ENCODE data around the gene TGFBR3L.
A peak's percentile ranks its signal among the peaks of the same experiment; 100 is the strongest.
"Not testable (repeated sequence)": the region's sequence is repeated elsewhere in the genome, so short reads cannot be mapped to it uniquely, and the experiment has no call there.

The TGFBR3L gene

DNA sequence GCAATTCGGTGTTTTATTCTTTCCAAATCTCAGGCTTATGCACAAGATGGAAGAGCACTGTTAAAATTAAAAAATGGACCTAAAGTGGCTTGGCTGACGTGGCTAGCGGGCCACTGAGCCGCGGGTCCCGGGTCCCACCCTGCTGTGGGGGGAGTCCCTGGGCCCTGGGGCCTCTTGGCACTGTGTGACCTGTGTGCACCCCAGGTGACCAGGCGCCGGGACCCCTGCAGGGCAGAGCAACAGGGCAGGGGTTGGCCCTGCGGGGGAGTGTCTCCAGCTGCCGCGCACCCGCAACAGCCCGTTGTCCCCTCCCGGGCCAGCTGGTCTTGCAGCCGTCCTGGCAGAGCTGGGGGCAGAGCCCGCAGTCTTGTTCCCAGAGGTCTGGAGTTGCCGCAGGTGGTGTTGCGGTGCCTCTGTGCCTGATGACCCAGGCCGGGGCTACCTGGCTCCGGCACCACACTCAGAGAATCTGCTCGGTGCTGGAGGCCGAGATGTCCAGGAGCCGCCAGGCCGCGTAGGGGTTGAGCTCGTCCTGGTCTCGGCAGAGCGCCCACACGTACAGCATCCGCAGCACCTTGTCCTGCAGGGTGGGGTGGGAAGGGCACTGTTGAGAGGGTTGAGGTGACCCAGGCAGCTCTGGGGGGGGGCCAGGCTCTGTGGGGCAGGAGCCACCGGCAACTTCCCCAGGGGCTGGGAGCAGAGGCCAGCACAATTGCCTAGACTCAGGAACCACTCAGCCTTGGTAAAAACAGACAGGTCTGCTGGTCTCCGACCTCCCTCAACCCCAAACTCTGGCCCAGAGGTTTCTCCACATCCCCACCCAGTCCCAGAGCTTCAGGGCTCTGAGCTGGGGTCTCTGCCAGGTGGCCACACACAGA, 12.3 kb downstream of the TGFBR3L start:
- Histone ChIP-seq H3K27ac (ENCODE audit: low read depth, low read length) (no peak overlapping the region), H3K27me3 (ENCODE audit: control insufficient read depth in 5 of 5, insufficient read depth in 4 of 5, low read length in 5 of 5) (no peaks in the 10 kb centered on the region), H3K4me1 (ENCODE audit: control insufficient read depth in 5 of 5, insufficient read depth in 5 of 5, low read length in 5 of 5) (peaks cover 3 to 50% (median 35%) of the 10 kb centered on the region in 5 donors), H3K36me3 (ENCODE audit: control insufficient read depth in 5 of 5, insufficient read depth in 5 of 5, low read length in 5 of 5) (peaks cover 0 to 34% (median 30%) of the 10 kb centered on the region in 5 donors), H3K9ac (ENCODE audit: low read length in 5 of 5) (no peak overlapping the region), H3K9me3 (ENCODE audit: control insufficient read depth in 5 of 5, low read length in 5 of 5) (no peaks in the 10 kb centered on the region), H3K4me3 (ENCODE audit: low read depth in 1 of 5, low read length in 5 of 5) (peak overlapping the region in 2 of 5 donors; percentile 52 to 58)

DNA sequence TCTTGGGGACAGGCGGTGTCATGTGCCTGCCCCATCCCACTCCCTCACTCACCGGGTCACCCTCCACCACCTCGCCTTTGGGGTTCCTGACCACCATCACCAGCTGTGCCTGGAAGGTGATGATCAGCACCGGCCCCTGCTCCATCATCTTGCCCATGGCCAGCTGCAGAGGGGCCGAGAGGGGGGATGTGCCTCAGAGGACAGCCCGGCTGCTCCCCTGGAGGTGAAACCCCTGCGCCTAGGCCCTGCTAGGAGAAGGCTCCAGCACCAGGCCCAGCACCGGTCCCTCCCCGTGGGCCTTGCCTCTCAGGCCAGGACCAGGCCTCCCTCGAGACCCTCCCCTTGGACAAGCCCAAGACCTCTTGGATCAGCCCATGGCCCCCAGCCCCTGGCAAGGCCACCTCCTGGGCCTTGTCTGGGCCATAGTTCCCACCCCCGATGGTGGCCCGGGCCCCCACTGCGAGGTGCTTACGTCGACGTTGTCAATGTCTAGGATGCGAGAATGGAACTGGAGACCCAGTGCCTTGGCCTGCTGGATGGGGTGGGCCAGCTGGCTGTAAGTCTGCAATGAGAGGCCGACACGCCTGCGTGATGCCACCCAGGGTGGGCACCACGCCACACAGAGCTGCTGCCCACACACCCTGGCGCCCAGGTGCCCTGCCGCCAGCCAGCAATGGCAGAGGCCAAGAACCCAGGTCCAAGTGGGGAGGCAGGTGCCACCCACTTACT, 13.1 kb downstream of the TGFBR3L start:
- Histone ChIP-seq H3K9me3 (ENCODE audit: control insufficient read depth in 5 of 5, low read length in 5 of 5) (no peaks in the 10 kb centered on the region), H3K4me1 (ENCODE audit: control insufficient read depth in 5 of 5, insufficient read depth in 5 of 5, low read length in 5 of 5) (peaks cover 2 to 45% (median 30%) of the 10 kb centered on the region in 5 donors), H3K9ac (ENCODE audit: low read length in 5 of 5) (no peak overlapping the region), H3K27ac (ENCODE audit: low read depth, low read length) (peak overlapping the region; percentile 42), H3K36me3 (ENCODE audit: control insufficient read depth in 5 of 5, insufficient read depth in 5 of 5, low read length in 5 of 5) (peaks cover 0 to 34% (median 31%) of the 10 kb centered on the region in 5 donors), H3K27me3 (ENCODE audit: control insufficient read depth in 5 of 5, insufficient read depth in 4 of 5, low read length in 5 of 5) (no peaks in the 10 kb centered on the region), H3K4me3 (ENCODE audit: low read depth in 1 of 5, low read length in 5 of 5) (no peak overlapping the region)

DNA sequence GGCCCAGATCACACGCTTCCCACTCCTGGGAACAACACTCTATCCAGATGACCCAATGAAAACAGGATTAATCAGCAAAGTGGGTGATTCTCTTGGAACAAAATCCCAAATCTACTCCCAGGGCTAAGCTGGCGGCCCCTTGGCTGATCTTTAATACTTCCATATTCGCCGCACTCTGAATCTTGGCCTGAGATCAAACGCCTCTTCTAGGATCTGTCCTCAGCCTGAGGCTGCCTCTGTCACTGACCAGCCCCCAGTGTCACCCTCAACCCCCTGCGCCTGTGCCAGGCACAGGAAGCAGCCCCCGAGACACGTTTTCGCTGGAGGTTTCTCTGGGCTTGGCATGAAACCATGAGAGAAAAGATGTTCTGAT, 13.7 kb downstream of the TGFBR3L start:
- peaks cover 0 to 34% (median 34%) of the 10 kb centered on the region in 5 donors for H3K36me3 ChIP-seq (ENCODE audit: control insufficient read depth in 5 of 5, insufficient read depth in 5 of 5, low read length in 5 of 5)
- H3K9me3 ChIP-seq (ENCODE audit: control insufficient read depth in 5 of 5, low read length in 5 of 5) = no peaks in the 10 kb centered on the region
- H3K9ac ChIP-seq (ENCODE audit: low read length in 5 of 5) = peak overlapping the region in 1 of 5 donors; percentile 47
- peak overlapping the region; percentile 42 for H3K27ac ChIP-seq (ENCODE audit: low read depth, low read length)
- no peak overlapping the region for H3K4me3 ChIP-seq (ENCODE audit: low read depth in 1 of 5, low read length in 5 of 5)
- no peaks in the 10 kb centered on the region for H3K27me3 ChIP-seq (ENCODE audit: control insufficient read depth in 5 of 5, insufficient read depth in 4 of 5, low read length in 5 of 5)
- H3K4me1 ChIP-seq (ENCODE audit: control insufficient read depth in 5 of 5, insufficient read depth in 5 of 5, low read length in 5 of 5) = peaks cover 2 to 45% (median 30%) of the 10 kb centered on the region in 5 donors

DNA sequence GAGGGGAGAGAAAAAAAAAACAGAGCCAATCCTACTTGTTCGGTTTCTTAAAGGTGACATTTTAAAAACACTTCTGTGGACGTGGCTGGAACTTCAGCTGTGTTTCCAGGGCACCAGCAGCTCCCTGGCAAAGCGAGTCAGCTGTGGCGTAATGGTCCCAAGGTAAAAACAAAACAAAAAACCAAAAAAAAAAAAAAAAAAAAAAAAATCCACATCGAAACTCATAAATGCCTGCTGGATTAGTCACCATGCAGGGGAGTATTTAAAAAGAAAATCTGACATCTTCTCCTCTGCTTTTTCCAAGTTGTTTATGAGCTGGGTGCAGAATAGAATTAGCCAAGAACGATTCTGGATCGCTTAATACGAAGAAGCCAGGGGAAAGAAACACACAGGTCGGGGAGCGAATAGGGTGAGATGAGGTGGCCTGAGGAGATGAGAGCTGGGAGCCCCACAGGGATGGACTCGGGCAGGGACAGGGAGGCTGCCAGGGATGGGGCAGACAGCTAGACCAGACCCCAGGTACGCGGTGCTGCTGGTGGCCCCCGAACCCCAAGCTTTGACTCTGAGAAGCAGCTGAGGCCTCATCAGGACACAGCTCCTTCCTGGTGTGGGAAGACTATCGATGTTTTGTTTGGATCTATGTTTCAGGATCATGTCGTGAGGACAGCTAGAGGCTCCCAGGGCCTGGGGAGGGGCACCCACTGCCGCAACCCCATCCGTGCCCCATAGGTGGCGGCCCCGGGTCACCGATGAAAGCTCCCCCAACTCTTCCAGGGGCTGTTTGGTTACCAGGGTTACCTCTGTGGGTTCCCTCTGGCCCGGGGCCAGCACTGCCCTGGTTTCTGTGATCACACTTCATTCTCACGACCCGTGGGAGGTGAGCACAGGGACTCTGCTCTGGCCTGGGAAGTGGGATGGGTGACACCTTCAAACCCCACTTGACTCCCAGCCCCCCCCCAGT, 14.4 kb downstream of the TGFBR3L start:
- H3K4me1 ChIP-seq (ENCODE audit: control insufficient read depth in 5 of 5, insufficient read depth in 5 of 5, low read length in 5 of 5) = peaks cover 2 to 45% (median 30%) of the 10 kb centered on the region in 5 donors
- no peaks in the 10 kb centered on the region for H3K9me3 ChIP-seq (ENCODE audit: control insufficient read depth in 5 of 5, low read length in 5 of 5)
- peak overlapping the region; percentile 50 for H3K27ac ChIP-seq (ENCODE audit: low read depth, low read length)
- no peak overlapping the region for H3K4me3 ChIP-seq (ENCODE audit: low read depth in 1 of 5, low read length in 5 of 5)
- H3K36me3 ChIP-seq (ENCODE audit: control insufficient read depth in 5 of 5, insufficient read depth in 5 of 5, low read length in 5 of 5) = peaks cover 0 to 41% (median 41%) of the 10 kb centered on the region in 5 donors
- peak overlapping the region in 2 of 5 donors; percentile 51 to 60 for H3K9ac ChIP-seq (ENCODE audit: low read length in 5 of 5)
- no peaks in the 10 kb centered on the region for H3K27me3 ChIP-seq (ENCODE audit: control insufficient read depth in 5 of 5, insufficient read depth in 4 of 5, low read length in 5 of 5)

DNA sequence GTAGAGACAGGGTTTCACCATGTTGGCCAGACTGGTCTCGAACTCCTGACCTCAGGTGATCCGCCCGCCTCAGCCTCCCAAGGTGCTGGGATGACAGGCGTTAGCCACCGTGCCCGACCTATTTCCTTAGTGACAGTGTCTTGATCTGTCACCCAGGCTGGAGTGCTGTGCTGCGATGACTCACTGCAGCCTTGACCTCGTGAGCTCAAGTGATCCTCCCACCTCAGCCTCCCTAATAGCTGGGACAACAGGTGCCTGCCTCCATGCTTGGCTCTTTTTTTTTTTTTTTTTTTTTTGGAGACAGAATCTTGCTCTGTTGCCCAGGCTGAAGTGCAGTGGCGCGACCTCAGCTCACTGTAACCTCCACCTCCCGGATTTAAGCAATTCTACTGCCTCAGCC, 15.4 kb downstream of the TGFBR3L start:
- H3K4me1 ChIP-seq (ENCODE audit: control insufficient read depth in 5 of 5, insufficient read depth in 5 of 5, low read length in 5 of 5) = peaks cover 2 to 41% (median 26%) of the 10 kb centered on the region in 5 donors
- H3K27me3 ChIP-seq (ENCODE audit: control insufficient read depth in 5 of 5, insufficient read depth in 4 of 5, low read length in 5 of 5); H3K4me3 ChIP-seq (ENCODE audit: low read depth in 1 of 5, low read length in 5 of 5); H3K9me3 ChIP-seq (ENCODE audit: control insufficient read depth in 5 of 5, low read length in 5 of 5); H3K27ac ChIP-seq (ENCODE audit: low read depth, low read length); H3K9ac ChIP-seq (ENCODE audit: low read length in 5 of 5): not testable (repeated sequence)
- H3K36me3 ChIP-seq (ENCODE audit: control insufficient read depth in 5 of 5, insufficient read depth in 5 of 5, low read length in 5 of 5) = peaks cover 0 to 51% (median 48%) of the 10 kb centered on the region in 5 donors

DNA sequence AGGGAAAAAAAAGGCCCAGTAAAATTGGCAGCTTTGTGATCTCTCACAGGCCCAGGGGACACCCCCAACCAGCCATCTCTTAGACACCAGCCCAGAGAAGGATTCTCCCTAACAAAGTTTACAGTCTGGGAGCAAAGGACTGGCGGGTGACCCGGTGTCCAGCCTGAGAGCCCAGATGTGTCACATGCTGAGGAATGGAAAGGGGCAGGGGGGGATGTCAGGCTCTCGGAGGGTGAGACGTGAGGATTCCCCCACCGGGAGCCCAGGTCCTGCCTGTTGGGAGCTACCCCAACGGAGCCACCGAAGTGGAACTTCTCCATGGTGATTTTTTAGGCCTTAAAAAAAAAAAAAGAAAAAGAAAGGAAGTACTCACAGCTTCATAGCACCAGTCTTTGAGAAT, 16.1 kb downstream of the TGFBR3L start:
- peaks cover 0 to 59% (median 55%) of the 10 kb centered on the region in 5 donors for H3K36me3 ChIP-seq (ENCODE audit: control insufficient read depth in 5 of 5, insufficient read depth in 5 of 5, low read length in 5 of 5)
- H3K27me3 ChIP-seq (ENCODE audit: control insufficient read depth in 5 of 5, insufficient read depth in 4 of 5, low read length in 5 of 5) = no peaks in the 10 kb centered on the region
- H3K4me3 ChIP-seq (ENCODE audit: low read depth in 1 of 5, low read length in 5 of 5) = no peak overlapping the region
- no peak overlapping the region for H3K9ac ChIP-seq (ENCODE audit: low read length in 5 of 5)
- peaks cover 2 to 34% (median 23%) of the 10 kb centered on the region in 5 donors for H3K4me1 ChIP-seq (ENCODE audit: control insufficient read depth in 5 of 5, insufficient read depth in 5 of 5, low read length in 5 of 5)
- no peaks in the 10 kb centered on the region for H3K9me3 ChIP-seq (ENCODE audit: control insufficient read depth in 5 of 5, low read length in 5 of 5)
- no peak overlapping the region for H3K27ac ChIP-seq (ENCODE audit: low read depth, low read length)

DNA sequence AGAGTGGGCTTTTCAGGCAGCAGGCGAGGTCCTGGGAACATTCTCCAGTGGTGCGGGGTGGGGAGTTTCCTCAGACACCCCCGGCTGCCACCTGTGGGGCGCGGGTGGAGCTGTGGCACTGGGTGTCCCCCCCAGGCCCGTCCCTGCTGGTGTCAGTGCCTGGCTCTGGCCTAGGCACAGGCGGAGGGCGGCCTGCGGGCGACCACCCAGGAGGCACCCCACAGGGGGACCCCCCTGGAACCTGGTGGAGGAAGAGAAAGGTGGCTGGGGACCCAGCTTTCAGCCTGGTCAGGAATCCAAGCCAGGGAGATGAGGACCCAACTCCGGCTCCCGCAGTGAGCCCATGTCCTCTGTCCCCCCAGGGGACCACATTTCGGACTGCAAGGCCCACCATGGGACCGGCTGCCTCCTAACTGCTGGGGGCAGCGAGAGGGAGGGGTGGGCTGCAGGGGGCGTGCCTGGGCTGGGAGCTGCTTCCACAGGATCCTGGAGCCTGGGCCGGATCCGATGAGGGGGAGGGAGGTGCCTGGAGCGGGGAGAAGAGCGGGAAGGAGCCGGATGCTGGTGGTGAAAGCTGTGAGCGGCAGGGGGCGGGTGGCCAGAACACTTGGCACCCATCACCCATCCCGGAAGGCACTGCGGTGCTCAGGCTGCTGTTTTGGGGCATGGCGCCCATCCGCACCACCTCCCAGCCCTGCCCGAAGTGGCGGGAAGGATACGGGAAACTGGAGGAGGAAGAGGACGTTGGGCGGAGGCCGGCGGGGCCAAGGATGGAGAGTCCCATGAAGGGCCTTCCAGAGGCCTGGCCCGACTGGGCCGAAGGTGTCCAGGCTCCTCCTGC, 16.8 kb downstream of the TGFBR3L start:
- Histone ChIP-seq H3K4me1 (ENCODE audit: control insufficient read depth in 5 of 5, insufficient read depth in 5 of 5, low read length in 5 of 5) (peaks cover 2 to 30% (median 19%) of the 10 kb centered on the region in 5 donors), H3K36me3 (ENCODE audit: control insufficient read depth in 5 of 5, insufficient read depth in 5 of 5, low read length in 5 of 5) (peaks cover 0 to 65% (median 62%) of the 10 kb centered on the region in 5 donors), H3K4me3 (ENCODE audit: low read depth in 1 of 5, low read length in 5 of 5) (no peak overlapping the region), H3K27ac (ENCODE audit: low read depth, low read length) (no peak overlapping the region), H3K27me3 (ENCODE audit: control insufficient read depth in 5 of 5, insufficient read depth in 4 of 5, low read length in 5 of 5) (no peaks in the 10 kb centered on the region), H3K9me3 (ENCODE audit: control insufficient read depth in 5 of 5, low read length in 5 of 5) (no peaks in the 10 kb centered on the region), H3K9ac (ENCODE audit: low read length in 5 of 5) (no peak overlapping the region)

DNA sequence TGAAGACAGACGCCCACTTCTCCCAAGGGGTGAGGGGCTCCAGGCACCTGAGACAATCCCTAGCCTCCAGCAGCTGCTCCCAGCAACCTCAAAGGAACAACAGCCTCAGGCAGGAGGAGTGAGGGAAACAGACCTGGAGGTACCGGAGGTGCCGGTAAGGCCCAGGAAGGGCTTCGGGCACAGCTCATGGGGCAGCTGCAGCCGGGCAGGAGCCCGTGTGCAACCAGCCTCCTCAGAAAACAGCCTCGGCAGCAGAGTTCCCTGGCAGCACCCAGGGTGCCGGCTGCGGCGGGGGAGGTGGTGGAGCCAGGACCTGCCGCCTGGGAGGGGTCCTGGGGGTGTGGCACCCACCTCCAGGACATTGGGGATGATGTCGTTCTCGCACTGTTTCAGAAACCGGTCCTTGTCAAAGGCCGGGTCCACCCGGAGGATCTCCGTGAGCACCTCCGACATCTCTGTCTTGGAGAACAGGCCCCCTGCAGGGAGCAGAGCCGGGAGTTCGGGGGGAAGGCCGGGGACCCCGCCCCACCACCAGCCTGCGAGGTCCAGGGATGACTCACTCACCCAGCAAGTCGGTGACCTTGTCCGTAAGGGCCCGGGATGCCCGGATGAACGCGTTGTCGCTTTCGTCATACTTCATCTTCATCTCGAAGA, 17.8 kb downstream of the TGFBR3L start:
- H3K27me3 ChIP-seq (ENCODE audit: control insufficient read depth in 5 of 5, insufficient read depth in 4 of 5, low read length in 5 of 5) = no peaks in the 10 kb centered on the region
- no peak overlapping the region for H3K27ac ChIP-seq (ENCODE audit: low read depth, low read length)
- peaks cover 0 to 70% (median 67%) of the 10 kb centered on the region in 5 donors for H3K36me3 ChIP-seq (ENCODE audit: control insufficient read depth in 5 of 5, insufficient read depth in 5 of 5, low read length in 5 of 5)
- peaks cover 2 to 20% (median 15%) of the 10 kb centered on the region in 5 donors for H3K4me1 ChIP-seq (ENCODE audit: control insufficient read depth in 5 of 5, insufficient read depth in 5 of 5, low read length in 5 of 5)
- no peak overlapping the region for H3K9ac ChIP-seq (ENCODE audit: low read length in 5 of 5)
- no peak overlapping the region for H3K4me3 ChIP-seq (ENCODE audit: low read depth in 1 of 5, low read length in 5 of 5)
- H3K9me3 ChIP-seq (ENCODE audit: control insufficient read depth in 5 of 5, low read length in 5 of 5) = no peaks in the 10 kb centered on the region

Data from subcutaneous abdominal adipose tissue (tissue), 5 donors.